B cell (primary cell): ENCODE data around the gene GRIA3.

Source experiments
- EZH2 ChIP-seq: IDR thresholded peaks from 2 replicates; pipeline ENCODE4 v1.6.1; 2012; ENCODE audit warnings: borderline replicate concordance, low read depth, mild to moderate bottlenecking, moderate library complexity, low read length; ENCODE audit not compliant: insufficient read depth, poor library complexity, severe bottlenecking
- TF ChIP-seq, protein P1 (sequence below): fragments of 200-600 bp; IDR thresholded peaks from one replicate; pipeline ENCODE4 v1.8.0; 2022; ENCODE audit warnings: antibody characterized with exemption, mild to moderate bottlenecking

DNA sequence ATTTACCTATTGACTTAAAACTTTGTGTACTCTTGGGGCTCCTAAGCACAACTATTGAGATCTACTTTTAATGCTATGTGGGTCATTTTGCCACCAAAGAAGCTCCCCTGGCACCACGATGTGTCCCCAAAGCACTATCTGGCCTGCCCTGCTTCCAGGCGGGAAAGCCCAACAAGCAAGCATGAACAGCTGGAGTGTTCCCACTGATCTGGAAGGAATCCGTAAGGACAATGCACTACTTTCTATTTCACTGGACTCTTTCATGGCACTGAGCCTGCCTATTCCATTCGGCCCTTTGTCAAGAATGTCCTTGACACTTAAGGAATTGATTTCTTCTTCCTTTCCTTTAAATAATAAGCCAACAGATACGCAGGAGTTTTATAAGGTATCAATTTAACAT lies 38.8 kb downstream of the GRIA3 start:
- TF ChIP-seq, protein P1, sequence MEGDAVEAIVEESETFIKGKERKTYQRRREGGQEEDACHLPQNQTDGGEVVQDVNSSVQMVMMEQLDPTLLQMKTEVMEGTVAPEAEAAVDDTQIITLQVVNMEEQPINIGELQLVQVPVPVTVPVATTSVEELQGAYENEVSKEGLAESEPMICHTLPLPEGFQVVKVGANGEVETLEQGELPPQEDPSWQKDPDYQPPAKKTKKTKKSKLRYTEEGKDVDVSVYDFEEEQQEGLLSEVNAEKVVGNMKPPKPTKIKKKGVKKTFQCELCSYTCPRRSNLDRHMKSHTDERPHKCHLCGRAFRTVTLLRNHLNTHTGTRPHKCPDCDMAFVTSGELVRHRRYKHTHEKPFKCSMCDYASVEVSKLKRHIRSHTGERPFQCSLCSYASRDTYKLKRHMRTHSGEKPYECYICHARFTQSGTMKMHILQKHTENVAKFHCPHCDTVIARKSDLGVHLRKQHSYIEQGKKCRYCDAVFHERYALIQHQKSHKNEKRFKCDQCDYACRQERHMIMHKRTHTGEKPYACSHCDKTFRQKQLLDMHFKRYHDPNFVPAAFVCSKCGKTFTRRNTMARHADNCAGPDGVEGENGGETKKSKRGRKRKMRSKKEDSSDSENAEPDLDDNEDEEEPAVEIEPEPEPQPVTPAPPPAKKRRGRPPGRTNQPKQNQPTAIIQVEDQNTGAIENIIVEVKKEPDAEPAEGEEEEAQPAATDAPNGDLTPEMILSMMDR, result no peak
- TF ChIP-seq EZH2, result no peak
